WTC11 (cell line): ENCODE results near the gene YIF1A. TPM values are rescaled to one million over a fixed set of nuclear protein-coding genes. Genes with fewer than 3 reads are reported as not detected.
A peak's percentile ranks its signal among the peaks of the same experiment; 100 is the strongest.

Experiments
- ATAC-seq: fragments of 200-7000 bp; cut with Tn5 transposase; 2 replicates; pipeline ENCODE4 v1.10.0; 2021; ENCODE audit warnings: mild to moderate bottlenecking, moderate library complexity
- CTCF ChIA-PET: fragments of 300-600 bp; sonication (Branson Sonifier 250); formaldehyde crosslinking; loops from one replicate; lab custom pipeline; 2021; ENCODE audit warnings: antibody characterized with exemption; lab: Charles Lee
- POLR2A ChIA-PET: fragments of 350-600 bp; sonication (Branson Sonifier 250); formaldehyde crosslinking; loops from one replicate; lab custom pipeline; 2021; ENCODE audit warnings: antibody characterized with exemption; lab: Charles Lee
- DNase-seq: peaks from one replicate; pipeline ENCODE4 v3.0.0; 2021; ENCODE audit warnings: low spot score
- H3K27ac Mint-ChIP-seq: 2 replicates; pipeline ENCODE4 v1.8.0; 2021; ENCODE audit warnings: mixed read lengths
- H3K27me3 Mint-ChIP-seq: 2 replicates; pipeline ENCODE4 v1.8.0; 2021; ENCODE audit warnings: low read depth, mild to moderate bottlenecking, moderate library complexity, mixed read lengths
- H3K36me3 Mint-ChIP-seq: 2 replicates; pipeline ENCODE4 v1.8.0; 2021; ENCODE audit warnings: mixed read lengths
- H3K4me1 Mint-ChIP-seq: 2 replicates; pipeline ENCODE4 v1.8.0; 2022; ENCODE audit warnings: mixed read lengths
- H3K4me3 Mint-ChIP-seq: 2 replicates; pipeline ENCODE4 v1.8.0; 2021; ENCODE audit warnings: mild to moderate bottlenecking, moderate library complexity, mixed read lengths
- H3K9me3 Mint-ChIP-seq: 2 replicates; pipeline ENCODE4 v1.8.0; 2021; ENCODE audit warnings: mixed read lengths
- ATF6 ChIP-seq: sonication (generic); formaldehyde crosslinking; IDR thresholded peaks from 2 replicates; pipeline ENCODE4 v1.8.1; 2023; ENCODE audit warnings: mild to moderate bottlenecking, missing genetic modification reagents
- CDX4 ChIP-seq: fragments of 250-450 bp; sonication (Bioruptor Pico); IDR thresholded peaks from 2 replicates; pipeline ENCODE4 v1.9.0; 2021; ENCODE audit warnings: moderate library complexity, mild to moderate bottlenecking, inconsistent platforms, borderline replicate concordance
- CREB1 ChIP-seq: sonication (generic); formaldehyde crosslinking; IDR thresholded peaks from 2 replicates; pipeline ENCODE4 v1.8.0; 2023; ENCODE audit warnings: mild to moderate bottlenecking, missing genetic modification reagents
- CTCF ChIP-seq: fragments of 200-600 bp; IDR thresholded peaks from 2 replicates; pipeline ENCODE4 v1.8.0; 2022; ENCODE audit warnings: antibody characterized with exemption
- HMGA2 ChIP-seq: fragments of 250-450 bp; sonication (Bioruptor Pico); IDR thresholded peaks from 2 replicates; pipeline ENCODE4 v1.4.0; 2021; ENCODE audit warnings: mild to moderate bottlenecking, moderate library complexity
- HMGXB4 ChIP-seq: sonication (generic); formaldehyde crosslinking; IDR thresholded peaks from 2 replicates; pipeline ENCODE4 v1.8.1; 2023; ENCODE audit warnings: mild to moderate bottlenecking, moderate library complexity, missing genetic modification reagents
- MAX ChIP-seq: sonication (generic); formaldehyde crosslinking; IDR thresholded peaks from 2 replicates; pipeline ENCODE4 v1.8.0; 2022; ENCODE audit warnings: mild to moderate bottlenecking, missing genetic modification reagents
- NFATC4 ChIP-seq: fragments of 250-450 bp; sonication (Bioruptor Pico); IDR thresholded peaks from 2 replicates; pipeline ENCODE4 v1.9.0; 2021; ENCODE audit warnings: mild to moderate bottlenecking
- RELA ChIP-seq: sonication (generic); formaldehyde crosslinking; IDR thresholded peaks from 2 replicates; pipeline ENCODE4 v1.8.1; 2022; ENCODE audit warnings: missing genetic modification reagents, mild to moderate bottlenecking, borderline replicate concordance
- SMAD3 ChIP-seq: sonication (generic); formaldehyde crosslinking; IDR thresholded peaks from 2 replicates; pipeline ENCODE4 v1.8.0; 2022; ENCODE audit warnings: missing genetic modification reagents, mild to moderate bottlenecking, borderline replicate concordance
- SP1 ChIP-seq: sonication (generic); formaldehyde crosslinking; conservative IDR thresholded peaks from 2 replicates; pipeline ENCODE4 v1.8.1; 2022; ENCODE audit warnings: missing genetic modification reagents
- USF1 ChIP-seq: sonication (generic); formaldehyde crosslinking; IDR thresholded peaks from 2 replicates; pipeline ENCODE4 v1.8.0; 2022; ENCODE audit warnings: mild to moderate bottlenecking, missing genetic modification reagents
- ZNF219 ChIP-seq: sonication (generic); formaldehyde crosslinking; IDR thresholded peaks from 2 replicates; pipeline ENCODE4 v1.8.0; 2023; ENCODE audit warnings: missing genetic modification reagents, mild to moderate bottlenecking, borderline replicate concordance
- ZNF281 ChIP-seq: sonication (generic); formaldehyde crosslinking; IDR thresholded peaks from 2 replicates; pipeline ENCODE4 v1.8.0; 2023; ENCODE audit warnings: mild to moderate bottlenecking, missing genetic modification reagents
- ZSCAN18 ChIP-seq: fragments of 250-450 bp; sonication (Bioruptor Pico); IDR thresholded peaks from 2 replicates; pipeline ENCODE4 v2.1.2; 2022; ENCODE audit warnings: mild to moderate bottlenecking, moderate library complexity
- total RNA-seq: library from RNA; stranded (reverse); gene quantifications from 3 replicates; pipeline ENCODE4 v1.2.3, GENCODE V29; 2021

Gene YIF1A
- total RNA-seq, 1 experiment from 2014 or later, result 86.9 TPM

- no peak for TF ChIP-seq USF1 (CRISPR knock-in tag)
These were observed 5.4 kb downstream of the YIF1A start (continued) for GRCh38 chr11:66283461-66284105.

- H3K9me3 Mint-ChIP-seq, result no peaks in the 10 kb centered on the region
- DNase-seq, result peak; percentile 100
- ATAC-seq, result peak; percentile 79
- H3K27me3 Mint-ChIP-seq, result peaks cover 22% of the 10 kb centered on the region
- 0 out of 2 replicates have a peak overlapping the region, but pooled peaks have one; percentile 15 for H3K27ac Mint-ChIP-seq
- ChIA-PET CTCF (interaction anchor here (0.5 to 3.5 kb wide), 41 partner anchors 9 to 691 kb away, joined by 3 to 36 read pairs (median 3); partner anchors contain the start of genes BANF1, BRMS1, CD248 and EIF1AD), POLR2A (interaction anchor here (0.6 to 1.1 kb wide), 2 partner anchors 37 to 46 kb away, joined by 3 read pairs; no protein-coding TSS in a partner anchor)
- peaks cover 24% of the 10 kb centered on the region for H3K4me1 Mint-ChIP-seq
- no peak overlapping the region; the same call in 1 of the 2 replicates for H3K4me3 Mint-ChIP-seq
- H3K36me3 Mint-ChIP-seq, result no peaks in the 10 kb centered on the region
- TF ChIP-seq NFATC4 (CRISPR knock-in tag) (no peak), ZNF281 (CRISPR knock-in tag) (0 out of 2 replicates have a peak, but pooled peaks have one; percentile 65), RELA (CRISPR knock-in tag) (0 out of 2 replicates have a peak, but pooled peaks have one; percentile 25), SP1 (CRISPR knock-in tag) (0 out of 2 replicates have a peak, but pooled peaks have one; percentile 46), MAX (CRISPR knock-in tag) (peak; percentile 51), HMGXB4 (CRISPR knock-in tag) (no peak; the same call in 1 of the 2 replicates), CTCF (peak; percentile 98)
- TF ChIP-seq, all 79 proteins: peak for 5
These were observed 6.2 kb downstream of the YIF1A start for GRCh38 chr11:66282468-66283455.

- Mint-ChIP-seq H3K4me3 (no peak overlapping the region; the same call in 1 of the 2 replicates), H3K27ac (no peak overlapping the region), H3K4me1 (peaks cover 24% of the 10 kb centered on the region), H3K36me3 (no peaks in the 10 kb centered on the region), H3K9me3 (no peaks in the 10 kb centered on the region), H3K27me3 (peaks cover 22% of the 10 kb centered on the region)
- ATAC-seq (peak; percentile 3), DNase-seq (no peak)
- POLR2A ChIA-PET, result interaction anchor here (0.7 to 1.1 kb wide), 2 partner anchors 10 to 47 kb away, joined by 3 read pairs; partner anchors contain the start of gene TMEM151A
- CTCF ChIA-PET, result interaction anchor here (0.8 to 3.5 kb wide), 26 partner anchors 10 to 273 kb away, joined by 3 to 36 read pairs (median 4); partner anchors contain the start of genes BRMS1, CD248, RAB1B and SLC29A2
- TF ChIP-seq ATF6 (CRISPR knock-in tag) (no peak), SMAD3 (CRISPR knock-in tag) (no peak), ZSCAN18 (CRISPR knock-in tag) (no peak), CREB1 (no peak), HMGA2 (CRISPR knock-in tag) (no peak), ZNF219 (CRISPR knock-in tag) (no peak), CDX4 (CRISPR knock-in tag) (no peak)
These were observed 7.0 kb downstream of the YIF1A start for GRCh38 chr11:66281776-66282467.
